HG03045 (cell line): ENCODE data around the gene DHX35.
"Not testable (repeated sequence)": the region's sequence is repeated elsewhere in the genome, so short reads cannot be mapped to it uniquely, and the experiment has no call there.

ENCODE experiments used
- ATAC-seq: cut with Tn5 transposase; IDR thresholded peaks from one replicate; pipeline ENCODE4 v1.9.1; 2021; ENCODE audit warnings: mild to moderate bottlenecking, moderate library complexity; ENCODE audit not compliant: unreplicated experiment

DHX35 gene

GRCh38 chr20:38940644-38941043 lies 21.5 kb upstream of the DHX35 start:
- ATAC-seq = no peak

DNA sequence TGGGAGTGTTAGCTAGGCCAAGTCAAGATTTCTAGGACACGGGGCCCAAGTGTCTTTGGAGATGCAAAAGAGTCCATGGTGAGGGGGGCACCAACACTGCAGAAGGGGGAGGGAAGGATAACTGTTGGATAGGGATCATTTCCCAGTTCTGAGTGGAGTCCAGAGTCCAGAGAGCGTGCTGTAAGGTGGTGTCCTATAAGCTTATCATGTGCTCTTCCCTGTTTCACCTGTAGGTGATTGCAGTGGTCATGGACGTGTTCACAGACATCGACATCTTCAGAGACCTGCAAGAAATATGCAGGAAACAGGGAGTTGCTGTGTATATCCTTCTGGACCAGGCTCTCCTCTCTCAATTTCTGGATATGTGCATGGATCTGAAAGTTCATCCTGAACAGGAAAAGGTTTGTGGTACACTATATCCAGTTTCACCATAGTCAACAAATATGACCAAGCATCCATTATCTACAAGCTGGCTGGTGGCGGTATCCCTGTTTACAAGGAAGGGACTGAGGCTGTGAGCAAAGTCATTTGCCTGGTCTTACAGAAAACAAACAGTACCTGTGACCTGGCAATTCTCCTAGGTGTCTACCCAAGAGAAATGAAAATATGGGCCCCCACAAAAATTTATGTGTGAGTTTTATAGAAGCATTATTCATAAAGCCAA lies 20.3 kb upstream of the DHX35 start:
- ATAC-seq = no peak

- ATAC-seq = no peak
These were observed 17.1 kb upstream of the DHX35 start for GRCh38 chr20:38945012-38945411.

- ATAC-seq = no peak
These were observed 15.3 kb upstream of the DHX35 start for GRCh38 chr20:38946836-38947235.

- ATAC-seq = no peak
These were observed 14.2 kb upstream of the DHX35 start for GRCh38 chr20:38947931-38948362.

GRCh38 chr20:38950254-38950653 lies 11.9 kb upstream of the DHX35 start:
- no peak for ATAC-seq

- no peak for ATAC-seq
These were observed 10.5 kb upstream of the DHX35 start for GRCh38 chr20:38951611-38952010.

- no peak for ATAC-seq
These were observed 10.0 kb upstream of the DHX35 start for GRCh38 chr20:38952153-38952552.

DNA sequence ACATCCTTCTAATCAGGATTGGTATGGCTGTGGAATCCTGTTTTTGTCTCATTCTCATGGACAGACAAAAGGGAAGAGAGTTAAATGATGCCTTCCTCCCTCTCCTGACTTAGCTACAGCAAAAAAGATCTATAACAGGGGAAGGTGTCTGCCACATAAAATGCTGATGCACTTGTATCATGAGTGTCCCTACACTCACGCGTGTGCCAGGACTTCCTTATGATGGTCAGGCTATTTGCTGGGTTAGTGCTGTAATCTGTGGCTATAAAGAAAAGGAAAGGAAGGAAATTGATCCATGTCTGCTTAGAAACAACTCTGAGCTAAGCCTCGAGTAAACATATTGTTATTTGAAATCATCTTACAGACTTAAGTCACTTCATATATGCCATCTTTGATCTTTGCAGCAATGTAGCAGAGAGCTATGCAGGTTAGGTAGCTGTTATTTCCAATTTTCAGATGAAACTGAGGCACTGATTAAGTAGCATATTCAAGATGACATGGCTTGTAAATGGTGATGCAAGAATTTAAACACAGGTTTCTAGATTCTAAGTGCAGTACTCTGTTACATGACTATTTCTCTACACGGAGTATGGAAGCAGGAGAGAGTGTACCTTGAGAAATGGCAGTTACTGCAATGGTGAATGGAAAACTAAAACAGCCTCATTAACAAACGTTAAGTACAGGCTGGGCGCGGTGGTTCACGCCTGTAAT lies 8.4 kb upstream of the DHX35 start:
- ATAC-seq = no peak

- no peak for ATAC-seq
These were observed 4.8 kb upstream of the DHX35 start for GRCh38 chr20:38957235-38957876.

DNA sequence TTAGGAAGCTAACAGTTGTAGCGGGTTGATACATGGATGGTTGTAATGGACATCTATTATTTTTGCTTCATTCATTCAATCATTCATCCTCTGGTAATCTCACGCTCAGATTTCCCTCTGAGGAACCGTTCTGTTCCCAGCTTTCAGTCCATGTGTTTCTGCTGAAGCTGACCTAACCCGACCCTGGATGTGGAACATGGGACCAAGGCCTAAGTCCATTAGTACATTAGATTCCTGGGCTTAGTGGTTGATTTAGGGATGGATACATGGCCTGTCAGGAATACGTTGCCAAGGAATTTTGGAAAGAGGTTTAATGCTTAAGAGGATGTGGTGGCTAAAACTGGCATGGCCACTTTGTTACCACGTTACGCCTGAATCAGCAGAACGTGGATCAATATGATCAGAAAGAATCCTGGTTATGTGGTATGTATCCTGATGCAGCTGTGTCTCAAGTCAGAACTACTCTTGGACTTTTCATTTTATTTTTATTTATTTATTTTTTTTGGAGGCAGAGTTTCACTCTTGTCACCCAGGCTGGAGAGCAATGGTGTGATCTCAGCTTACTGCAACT lies 4.1 kb upstream of the DHX35 start:
- no peak for ATAC-seq

DNA sequence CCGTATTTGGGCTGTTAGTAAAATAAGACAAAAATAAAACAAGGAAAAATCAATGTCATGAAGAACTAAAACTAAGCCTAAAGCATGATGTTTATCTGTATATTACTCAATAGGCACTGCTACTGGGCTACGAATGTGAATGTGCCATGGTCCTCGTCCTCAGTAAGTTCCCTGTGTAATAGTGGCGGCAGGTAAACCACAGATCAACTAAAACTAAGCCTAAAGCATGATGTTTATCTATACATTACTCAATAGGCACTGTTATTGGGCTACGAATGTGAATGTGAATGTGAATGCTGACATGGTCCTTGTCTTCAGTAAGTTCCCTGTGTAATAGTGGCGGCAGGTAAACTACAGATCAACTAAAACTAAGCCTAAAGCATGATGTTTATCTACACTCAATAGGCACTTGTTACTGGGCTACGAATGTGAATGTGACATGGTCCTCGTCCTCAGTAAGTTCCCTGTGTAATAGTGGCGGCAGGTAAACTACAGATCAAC lies 1.9 kb upstream of the DHX35 start:
- not testable (repeated sequence) for ATAC-seq

- ATAC-seq = no peak
These were observed 557 bp upstream of the DHX35 start for GRCh38 chr20:38961530-38962043.

DNA sequence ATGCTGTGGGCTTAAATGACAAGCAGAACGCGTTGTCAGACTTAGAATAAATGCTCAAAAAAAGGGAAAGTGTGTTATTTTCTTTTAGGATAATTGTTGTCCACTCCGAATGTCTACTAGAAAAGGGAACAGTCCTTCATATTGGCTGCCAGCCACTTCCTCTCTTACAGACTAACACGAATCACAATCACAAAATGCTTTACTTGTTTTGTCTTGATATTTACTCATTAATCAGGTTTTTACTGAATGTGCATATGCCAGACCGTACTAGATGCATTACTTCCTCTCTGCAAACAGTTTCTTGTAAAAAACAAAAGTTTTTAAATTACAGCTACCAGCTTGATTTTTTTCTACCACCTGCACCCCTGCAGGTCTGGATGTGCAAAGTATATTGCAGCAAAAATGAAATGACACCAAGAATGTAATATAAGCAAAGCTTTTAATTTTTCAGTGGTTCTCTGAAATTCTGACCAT lies 821 bp downstream of the DHX35 start:
- ATAC-seq = no peak

GRCh38 chr20:38963745-38964144 lies 1.6 kb downstream of the DHX35 start:
- ATAC-seq = no peak

- no peak for ATAC-seq
These were observed 3.1 kb downstream of the DHX35 start for GRCh38 chr20:38965264-38965663.

GRCh38 chr20:38968090-38968489 lies 5.9 kb downstream of the DHX35 start:
- ATAC-seq = no peak

- ATAC-seq = no peak
These were observed 7.6 kb downstream of the DHX35 start for GRCh38 chr20:38969708-38970107.

GRCh38 chr20:38970302-38970701 lies 8.2 kb downstream of the DHX35 start:
- no peak for ATAC-seq

- no peak for ATAC-seq
These were observed 11.0 kb downstream of the DHX35 start for GRCh38 chr20:38973107-38973506.

DNA sequence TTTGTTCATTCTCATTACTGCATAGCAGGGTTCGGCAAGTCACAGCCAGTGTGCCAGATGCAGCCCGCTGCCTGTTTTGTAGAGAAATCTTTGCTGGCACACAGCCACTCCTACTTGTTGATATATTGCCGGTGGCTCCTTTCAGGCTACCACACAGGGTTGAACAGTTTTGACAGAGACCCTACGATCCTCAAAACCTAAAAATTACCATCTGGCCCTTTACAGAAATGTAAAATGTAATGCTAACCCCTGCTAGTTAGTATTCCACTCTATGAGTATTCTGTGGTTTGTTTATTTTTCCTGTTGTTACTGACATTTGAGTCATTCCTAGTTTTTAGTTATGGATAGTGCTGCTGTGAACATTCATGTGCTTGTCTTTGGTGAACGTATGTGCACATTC lies 11.5 kb downstream of the DHX35 start:
- ATAC-seq = no peak
